SKM-1 (cell line): ENCODE results near the gene HARBI1.
A peak's percentile ranks its signal among the peaks of the same experiment; 100 is the strongest.
"Not testable (repeated sequence)": the region's sequence is repeated elsewhere in the genome, so short reads cannot be mapped to it uniquely, and the experiment has no call there.

Experiments
- DNase-seq: peaks from one replicate; lab custom pipeline; 2025; ENCODE audit not compliant: unreplicated experiment; lab: John Stamatoyannopoulos, UW

The HARBI1 gene

DNA sequence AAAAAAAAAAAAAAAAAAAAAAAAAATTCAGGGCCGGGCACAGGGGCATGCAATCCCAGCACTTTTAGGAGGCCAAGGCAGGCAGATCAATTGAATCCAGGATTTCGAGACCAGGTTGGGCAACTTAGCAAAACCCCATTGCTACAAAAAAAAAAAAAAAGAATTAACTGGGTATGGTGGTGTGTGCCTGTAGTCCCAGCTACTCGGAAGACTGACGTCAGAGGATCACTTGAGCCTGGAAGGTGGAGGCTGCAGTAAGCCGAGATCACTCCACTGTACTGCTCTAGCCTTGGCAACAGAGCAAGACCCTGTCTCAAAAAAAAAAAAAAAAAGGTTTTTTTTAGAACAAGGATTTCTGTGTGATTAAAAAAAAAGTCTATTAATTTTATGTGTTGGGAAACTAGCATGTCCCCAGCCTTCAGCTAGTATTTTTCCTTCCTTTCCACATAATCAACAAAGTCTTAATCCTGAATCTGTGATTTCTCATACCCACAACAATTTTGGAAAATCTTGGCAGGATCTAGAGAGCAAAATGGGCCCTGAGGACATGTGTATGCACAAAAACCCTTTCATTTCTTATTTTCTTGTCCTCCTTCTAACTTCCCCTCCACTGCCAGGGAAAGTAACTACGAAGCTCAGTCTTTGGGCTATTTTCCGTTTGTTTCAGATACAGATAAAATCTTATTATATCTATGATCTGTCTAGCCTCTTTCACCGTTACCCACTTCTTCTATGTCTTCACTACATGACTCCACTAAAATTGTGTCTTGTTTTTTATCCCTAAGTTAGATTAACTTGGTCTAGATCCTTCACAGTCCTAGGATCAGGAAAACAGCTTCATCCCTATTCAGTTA is 17.5 kb downstream of the HARBI1 start:
- DNase-seq: no peak

DNA sequence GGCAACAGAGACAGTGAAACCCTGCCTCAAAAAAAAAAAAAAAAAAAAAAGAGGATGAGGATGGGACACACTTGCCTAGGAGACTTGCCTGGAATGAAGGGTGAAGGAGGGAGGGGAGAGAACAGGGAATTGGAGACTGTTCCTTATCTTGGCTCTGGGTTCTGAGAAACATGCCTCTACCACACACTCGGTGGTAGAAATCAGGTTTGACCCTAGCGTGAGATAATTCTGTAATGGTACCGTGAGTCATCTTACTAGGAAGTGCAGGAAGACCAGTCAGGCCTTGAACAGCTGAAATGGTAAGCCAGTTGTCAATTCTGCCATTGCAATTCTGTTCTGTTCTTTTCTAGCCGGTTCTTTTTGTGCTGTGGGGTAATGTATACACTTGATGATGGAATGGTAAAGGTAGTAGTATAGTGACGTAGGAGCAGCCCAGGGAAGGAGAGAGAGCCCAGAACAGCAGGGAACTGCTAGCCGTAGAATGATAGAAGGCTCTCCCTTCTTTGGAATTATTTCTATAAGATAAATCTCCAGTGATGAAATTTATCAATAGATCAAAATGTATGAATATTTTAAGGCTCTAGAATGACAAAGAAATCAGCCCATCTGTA is 19.3 kb downstream of the HARBI1 start:
- no peak for DNase-seq

DNA sequence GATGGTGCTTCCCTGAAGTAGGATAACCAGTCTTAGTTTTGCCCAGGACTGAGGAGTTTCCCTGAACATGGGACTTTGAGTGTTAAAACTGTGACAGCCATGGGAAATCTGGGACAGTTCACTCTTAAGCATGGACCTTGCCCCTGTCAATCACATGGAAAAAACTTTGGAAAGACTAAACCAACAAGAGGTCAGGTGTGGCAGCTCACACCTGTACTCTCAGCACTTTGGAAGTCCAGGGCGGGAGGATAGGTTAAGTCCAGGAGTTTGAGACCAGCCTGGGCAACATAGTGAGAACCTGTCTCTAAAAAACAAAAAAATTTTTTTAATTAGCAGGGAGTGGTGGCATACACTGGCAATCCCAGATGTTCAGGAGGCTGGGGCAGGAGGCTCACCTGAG is 19.9 kb downstream of the HARBI1 start:
- DNase-seq: no peak

DNA sequence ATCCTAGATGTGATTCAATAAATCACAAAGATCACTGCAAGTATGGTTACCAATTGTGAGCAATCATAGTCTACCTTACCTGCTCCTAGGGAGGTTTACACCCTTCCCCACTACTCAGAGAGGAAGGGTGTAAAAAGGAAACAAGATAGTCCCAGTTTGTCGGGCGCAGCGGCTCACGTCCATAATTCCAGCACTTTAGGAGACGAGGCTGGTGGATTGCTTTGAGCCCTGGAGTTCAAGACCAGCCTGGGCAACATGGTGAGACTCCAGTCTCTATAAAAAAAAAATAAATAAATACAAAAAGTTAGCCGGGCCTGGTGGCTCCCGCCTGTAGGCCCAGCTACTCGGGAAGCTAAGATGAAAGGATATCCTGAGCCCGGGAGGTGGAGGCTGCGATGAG is 22.2 kb downstream of the HARBI1 start:
- DNase-seq: no peak

DNA sequence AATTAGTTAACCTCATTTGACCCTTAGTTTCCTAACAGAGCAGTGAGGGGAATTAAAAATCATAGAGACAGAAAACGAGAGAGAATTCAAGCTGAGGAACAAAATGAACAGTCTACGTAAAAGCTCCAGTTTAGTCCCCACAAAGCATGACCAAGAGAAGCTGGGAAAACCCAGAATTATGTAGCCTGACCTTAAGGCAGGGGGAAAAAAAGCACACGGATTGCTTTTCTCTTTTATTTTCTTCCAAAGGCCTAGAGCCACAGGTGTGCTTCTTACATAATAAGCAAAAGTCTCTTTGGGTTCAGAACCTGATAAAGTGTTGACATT is 22.7 kb downstream of the HARBI1 start:
- no peak for DNase-seq

DNA sequence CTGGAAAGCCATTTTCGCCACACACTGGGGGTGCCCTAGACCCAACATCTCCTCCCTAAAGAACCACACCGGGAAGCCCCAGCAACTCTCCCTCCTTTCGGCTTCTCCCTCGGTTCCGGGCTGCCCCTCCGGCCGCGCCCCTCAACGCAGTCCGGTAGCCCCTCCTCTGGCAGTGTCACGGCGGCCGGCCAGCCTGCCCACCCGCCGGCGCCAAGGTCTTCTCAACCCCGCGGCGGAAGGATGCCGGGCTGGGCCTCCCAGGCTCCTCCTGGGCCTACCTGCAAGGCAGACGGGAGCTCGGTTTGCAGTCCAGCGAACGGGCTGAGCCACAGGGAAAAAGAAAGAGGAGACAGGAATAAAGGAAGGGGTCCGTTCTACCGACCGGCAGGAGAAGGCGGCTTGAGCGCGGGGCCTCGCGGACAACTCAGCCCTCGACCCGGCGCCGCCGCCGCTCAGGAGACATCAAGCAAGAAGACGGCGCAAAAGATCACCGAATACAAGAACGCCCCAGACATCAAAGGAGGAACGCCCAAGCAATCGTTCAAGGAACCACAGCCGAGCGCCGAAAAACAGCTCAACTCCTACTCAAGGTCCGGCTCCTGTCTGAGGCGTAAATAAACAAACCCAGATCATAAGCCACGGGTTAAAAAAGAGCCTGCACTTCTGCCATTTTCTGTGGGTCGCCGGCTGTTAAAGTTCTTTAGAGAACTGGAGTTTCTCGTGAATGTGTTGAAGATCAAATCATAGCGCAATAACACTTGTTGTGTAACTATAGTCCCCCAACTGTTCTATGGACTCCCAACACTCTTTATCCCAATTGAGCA is 23.3 kb downstream of the HARBI1 start, which contains the start of gene AMBRA1:
AMBRA1 (minus strand) TSS at position 474 of the 824 bp plus-strand sequence. CDS start 45,643 bp downstream, outside the sequence.
- DNase-seq: peak; percentile 84

DNA sequence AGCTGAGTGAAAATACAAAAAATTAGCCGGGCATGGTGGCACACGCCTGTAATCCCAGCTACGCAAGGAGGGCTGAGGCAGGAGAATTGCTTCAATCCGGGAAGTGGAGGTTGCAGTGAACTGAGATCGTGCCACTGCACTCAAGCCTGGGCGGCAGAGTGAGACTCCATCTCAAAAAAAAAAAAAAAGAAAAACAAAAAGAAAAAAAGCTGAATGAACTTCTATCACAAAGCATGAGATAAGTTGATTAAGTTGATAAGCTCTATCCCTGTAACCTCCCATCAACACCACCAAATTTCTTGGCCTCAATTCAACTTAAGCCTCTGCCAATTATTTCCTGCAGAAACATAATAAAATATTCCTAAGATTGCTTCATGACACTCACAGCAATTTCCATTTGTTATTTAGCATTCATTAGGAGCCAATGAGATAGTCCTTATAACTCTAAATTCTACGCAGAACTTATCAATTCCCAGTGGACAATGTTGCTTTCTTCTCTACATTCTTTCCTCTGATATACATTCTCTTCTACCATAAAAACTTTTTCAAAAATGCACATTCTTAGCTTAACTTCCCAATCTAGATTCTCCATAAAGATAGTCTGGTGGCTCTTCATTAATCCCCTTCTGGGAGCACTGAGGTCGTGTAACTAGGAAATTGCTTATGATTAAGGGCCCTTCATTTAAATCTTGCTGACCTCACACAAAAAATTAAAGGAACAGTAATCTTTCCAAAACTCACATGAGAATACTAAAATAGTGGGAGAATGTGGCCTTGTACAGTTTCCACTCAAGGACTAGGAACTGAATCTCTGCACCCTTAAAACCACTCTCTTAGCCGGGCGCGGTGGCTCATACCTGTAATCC is 26.1 kb downstream of the HARBI1 start:
- DNase-seq: no peak

DNA sequence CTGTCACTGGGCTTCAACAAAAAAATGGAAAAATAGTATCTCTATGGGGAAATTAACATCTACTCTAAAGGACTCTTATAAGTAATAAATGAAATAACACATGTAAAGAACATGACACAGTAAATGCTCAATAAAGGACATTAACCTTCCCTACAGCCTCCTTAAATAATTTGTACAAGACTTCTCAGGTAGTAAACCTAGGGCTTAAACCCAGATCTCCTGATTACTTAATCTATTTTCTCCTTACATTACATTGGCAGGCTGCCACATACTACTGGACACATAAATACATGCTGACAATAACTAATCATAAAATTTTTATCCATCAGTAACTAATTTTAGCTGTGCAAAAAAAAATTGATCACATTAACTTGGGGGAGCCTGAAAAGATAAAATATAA is 28.1 kb downstream of the HARBI1 start:
- DNase-seq: no peak

DNA sequence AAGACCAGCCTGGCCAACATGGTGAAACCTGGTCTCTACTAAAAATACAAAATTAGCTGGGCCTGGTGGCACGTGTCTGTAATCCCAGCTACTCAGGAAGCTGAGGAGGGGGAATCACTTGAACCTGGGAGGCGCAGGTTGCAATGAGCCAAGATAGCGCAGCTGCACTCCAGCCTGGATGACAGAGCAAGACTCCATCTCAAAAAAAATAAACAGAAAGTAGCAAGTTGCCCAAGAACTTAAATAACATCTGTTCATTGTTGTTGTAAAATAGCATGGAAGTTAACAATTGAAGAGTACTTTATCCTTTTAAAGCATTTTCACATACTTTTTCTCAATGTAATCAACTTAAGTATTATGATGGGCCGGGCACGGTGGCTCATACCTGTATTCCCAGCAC is 28.9 kb downstream of the HARBI1 start:
- DNase-seq: no peak

DNA sequence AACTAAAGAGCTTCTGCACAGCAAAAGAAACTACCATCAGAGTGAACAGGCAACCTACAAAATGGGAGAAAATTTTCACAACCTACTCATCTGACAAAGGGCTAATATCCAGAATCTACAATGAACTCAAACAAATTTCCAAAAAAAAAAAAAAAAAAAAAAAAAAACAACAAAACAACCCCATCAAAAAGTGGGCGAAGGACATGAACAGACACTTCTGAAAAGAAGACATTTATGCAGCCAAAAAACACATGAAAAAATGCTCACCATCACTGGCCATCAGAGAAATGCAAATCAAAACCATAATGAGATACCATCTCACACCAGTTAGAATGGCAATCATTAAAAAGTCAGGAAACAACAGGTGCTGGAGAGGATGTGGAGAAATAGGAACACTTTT is 33.5 kb downstream of the HARBI1 start:
- not testable (repeated sequence) for DNase-seq

DNA sequence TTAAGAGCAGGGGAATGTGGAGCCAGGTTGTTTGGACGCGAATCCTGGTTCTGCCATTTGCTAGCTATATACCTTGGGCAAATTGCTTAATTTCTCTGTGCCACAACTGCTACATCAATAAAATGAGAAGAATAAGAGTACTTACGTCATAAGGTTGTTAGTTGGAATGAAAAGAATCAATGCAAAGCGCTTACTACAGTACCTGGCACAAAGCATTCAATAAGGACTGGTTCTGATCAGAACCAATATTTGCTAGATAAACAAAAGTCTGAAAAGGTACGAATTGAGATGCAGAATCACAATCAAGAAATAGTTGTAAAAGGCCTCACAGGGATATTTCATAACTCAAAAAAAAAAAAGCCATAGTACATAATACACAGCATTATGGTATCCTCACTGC is 34.4 kb downstream of the HARBI1 start:
- no peak for DNase-seq

DNA sequence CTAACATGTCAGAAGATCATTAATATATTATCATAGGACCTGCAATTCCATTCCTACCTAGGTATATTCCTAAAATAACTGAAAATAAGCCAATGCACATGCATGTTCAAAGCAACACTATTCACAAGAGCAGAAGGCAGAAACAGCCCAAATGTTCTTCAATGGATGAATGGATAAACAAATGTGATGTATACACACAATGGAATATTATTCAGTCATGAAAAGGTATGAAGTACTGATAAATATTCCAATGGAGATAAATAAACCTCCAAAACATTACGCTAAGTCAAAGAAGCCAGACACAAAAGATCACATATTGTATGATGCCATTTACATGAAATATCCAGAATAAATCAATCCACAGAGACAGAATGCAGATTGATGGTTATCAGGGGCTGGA is 40.0 kb downstream of the HARBI1 start:
- no peak for DNase-seq

DNA sequence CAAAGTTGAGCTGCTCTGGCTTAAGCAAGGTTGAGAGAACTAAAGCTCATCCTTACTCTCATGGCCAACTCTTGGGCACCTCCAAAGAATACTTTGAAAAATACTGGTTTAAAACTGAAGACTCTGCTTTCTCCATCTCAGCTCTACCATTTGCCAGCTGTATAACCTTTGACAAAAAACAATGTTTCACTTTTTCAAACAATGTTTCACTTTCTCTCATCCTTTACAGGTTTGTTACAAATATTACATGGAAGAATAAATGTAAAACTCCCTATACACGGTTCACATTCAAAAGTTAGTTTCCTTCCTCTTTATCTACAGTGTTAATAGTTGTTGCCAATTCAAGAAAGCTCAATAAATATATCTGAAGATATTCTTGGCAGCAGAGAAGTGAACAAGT is 42.4 kb downstream of the HARBI1 start:
- DNase-seq: no peak

DNA sequence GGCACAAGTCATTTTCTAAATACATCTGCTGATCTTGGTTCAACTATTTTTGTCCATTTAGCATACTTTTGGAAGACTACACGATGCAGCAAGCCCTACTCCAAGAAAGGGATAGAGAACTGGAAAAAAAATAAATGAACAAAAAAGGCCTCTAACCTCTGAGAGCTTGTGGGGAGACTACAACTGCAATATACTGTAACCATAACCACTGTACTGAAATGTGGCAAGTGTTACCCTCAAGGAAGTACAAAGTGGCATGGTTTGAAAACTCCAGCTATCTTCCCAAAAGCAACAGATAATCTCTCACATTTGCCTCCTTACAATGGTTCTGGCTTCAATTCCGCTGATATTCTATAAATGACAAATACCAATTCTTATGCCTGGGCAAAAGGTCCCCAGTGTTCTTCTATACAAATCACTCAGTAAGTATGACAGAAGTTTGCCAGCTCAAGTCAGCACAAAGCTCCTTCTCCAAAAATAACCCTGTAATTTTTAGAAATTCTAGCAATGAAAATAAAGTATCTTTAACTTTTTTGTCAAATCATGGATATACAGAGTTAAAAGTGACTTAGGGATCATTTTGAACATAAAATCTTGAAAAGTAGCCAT is 46.1 kb downstream of the HARBI1 start:
- no peak for DNase-seq

DNA sequence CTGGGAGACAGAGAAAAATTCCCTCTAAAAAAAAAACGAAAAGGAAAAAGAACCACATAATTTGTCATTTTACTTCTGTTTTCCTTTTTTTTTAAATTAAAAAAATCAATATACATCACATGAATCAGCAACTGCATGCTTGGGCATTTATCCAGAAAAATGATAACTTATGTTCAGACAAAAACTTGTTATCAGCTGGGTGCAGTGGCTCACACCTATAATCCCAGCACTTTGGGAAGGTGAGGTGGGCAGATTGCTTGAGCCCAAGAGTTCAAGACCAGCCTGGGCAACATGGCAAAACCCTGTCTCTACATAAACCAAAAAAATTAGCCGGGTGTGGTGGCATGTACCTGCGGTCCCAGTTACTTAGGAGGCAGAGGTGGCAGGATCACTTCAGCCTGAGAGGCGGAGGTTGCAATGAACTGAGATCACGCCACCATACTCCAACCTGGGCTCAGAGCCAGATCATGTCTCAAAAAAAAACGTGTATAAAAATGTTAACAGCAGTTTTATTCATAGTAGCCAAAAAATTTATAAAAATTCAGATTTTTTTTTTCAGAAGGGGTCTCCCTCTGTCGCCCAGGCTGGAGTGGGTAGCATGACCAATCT is 51.7 kb downstream of the HARBI1 start:
- no peak for DNase-seq

DNA sequence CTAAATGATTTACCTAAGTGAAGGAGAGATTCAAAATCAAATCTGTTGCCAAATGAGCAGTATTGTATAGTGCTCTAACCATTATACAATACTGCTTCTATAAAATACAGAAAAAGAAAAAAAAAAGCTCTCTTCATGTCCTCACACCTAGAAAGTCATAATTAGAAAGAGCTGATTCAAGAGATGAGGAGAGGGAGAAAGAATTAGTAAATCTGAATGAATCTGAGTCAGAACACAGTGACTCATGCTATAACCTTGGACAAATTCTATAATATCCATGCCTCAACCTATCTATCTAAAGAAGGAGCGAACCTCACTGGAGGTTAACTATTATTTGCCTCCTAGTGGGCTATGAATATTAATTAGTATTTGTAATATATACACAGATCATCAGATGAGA is 52.6 kb downstream of the HARBI1 start:
- no peak for DNase-seq

DNA sequence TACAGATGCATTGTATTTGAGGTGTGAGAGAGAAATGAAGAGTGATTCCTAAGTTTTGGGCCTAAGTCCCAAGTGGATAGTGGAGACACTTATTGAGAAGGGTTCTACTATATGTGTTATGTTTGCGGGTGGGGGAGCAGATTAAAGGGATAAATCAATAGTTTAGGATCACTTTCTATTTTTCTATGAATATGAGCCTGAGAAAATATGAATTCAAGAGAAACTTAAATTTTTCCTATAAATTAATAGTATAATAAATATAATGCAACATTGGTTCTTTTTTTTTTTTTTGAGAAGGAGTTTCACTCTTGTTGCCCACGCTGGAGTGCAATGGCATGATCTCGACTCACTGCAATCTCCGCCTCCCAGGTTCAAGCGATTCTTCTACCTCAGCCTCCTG is 54.5 kb downstream of the HARBI1 start:
- no peak for DNase-seq

DNA sequence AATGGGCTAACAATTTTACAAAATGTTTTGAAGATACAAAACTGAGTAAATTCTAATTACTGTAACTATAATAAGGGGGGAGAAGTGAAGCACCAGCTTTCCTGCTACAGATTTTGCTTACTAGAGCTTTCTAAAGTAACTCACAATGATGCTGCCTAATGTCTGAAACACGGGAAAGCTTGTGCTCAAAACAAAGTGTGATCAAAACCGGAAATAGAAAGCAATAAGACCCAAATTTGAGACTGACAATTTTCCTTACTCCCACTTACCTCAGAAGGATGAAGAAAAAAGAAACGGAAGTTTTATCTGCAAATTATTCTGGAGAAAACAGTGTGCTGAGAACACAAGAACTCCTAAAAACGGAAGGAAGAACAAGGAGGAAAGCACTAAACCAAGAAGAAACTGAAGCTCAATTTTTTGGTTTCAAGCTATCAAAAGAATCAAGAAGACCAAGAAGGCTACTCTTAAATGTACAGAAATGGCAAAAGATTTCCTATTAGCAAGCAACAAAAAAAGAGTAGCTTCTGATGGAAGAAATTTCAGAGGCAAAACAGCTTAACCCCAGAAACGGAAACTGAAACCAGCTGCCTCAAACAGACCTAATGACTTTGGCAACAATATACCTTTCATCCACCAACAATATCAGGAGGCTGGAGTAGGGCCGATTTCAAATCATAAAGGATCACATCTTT is 56.6 kb downstream of the HARBI1 start:
- no peak for DNase-seq

DNA sequence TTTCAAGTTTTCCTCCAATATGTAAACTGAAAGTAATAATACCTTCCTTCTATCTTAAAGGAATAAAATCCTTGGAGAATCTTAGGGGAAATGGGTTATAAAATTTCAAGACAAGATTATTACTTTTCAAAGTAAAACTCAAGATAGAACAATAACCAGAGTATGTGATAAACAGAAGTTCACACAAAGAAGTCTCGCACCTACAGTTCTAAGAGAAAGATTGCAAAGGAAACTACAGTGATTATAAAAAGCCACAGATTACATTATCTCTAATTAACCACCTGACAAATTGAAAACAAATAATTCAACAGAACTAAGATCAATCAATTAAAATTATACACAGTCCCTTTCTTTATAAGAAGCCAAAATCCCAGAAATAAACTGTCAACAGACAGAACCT is 57.2 kb downstream of the HARBI1 start:
- DNase-seq: no peak
